Lower leg skin (tissue), 3 donors: ENCODE data around the gene AATF.

ENCODE experiments used
- POLR2A ChIP-seq, 2 donors: fragments of 450-650 bp; IDR thresholded peaks; one replicate each; pipeline ENCODE4 v1.6.1; 2016 to 2017; ENCODE audit warnings: antibody characterized with exemption in 2 of 2, mild to moderate bottlenecking in 1 of 2, moderate library complexity in 1 of 2
- TF ChIP-seq, protein P1 (sequence below), 3 donors: fragments of 450-650 bp; IDR thresholded peaks; one replicate each; pipeline ENCODE4 v1.5.1; 2016; ENCODE audit warnings: antibody characterized with exemption in 3 of 3, mild to moderate bottlenecking in 3 of 3, moderate library complexity in 2 of 3

DNA sequence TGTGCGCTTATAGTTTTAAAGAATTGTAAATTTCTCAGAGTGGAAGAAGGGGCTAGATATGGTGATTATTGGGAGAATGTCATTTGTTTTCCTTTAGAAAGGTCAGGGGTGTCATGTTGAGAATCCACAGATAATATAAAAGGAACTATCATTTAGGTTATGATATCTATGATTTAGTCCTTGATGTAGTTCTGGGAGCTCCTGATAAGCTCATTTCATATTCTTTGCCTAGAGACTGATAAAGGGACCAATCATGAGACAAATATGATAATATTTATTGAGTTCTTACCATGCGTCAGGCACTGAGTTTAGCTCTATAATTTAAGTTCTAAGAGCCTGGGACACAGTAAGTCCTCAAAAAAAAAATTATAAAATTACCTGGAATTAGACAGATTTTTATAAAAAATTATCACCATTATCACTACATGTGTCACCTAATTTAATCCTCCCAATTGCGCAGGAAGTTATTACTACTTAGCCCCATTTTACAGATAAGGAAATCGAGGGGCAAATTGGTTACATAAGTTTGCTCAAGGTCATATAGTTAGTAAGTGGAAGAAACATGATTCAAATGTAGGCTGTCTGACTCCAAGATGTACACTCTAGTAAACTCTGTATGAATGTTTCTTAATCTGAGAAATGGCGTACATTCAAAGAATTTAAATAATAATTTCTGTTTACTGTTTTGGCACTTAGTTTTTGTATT is 2.5 kb downstream of the AATF start:
- TF ChIP-seq POLR2A (IDR thresholded peaks at IDR 0.05), result no peak
- TF ChIP-seq, protein P1, sequence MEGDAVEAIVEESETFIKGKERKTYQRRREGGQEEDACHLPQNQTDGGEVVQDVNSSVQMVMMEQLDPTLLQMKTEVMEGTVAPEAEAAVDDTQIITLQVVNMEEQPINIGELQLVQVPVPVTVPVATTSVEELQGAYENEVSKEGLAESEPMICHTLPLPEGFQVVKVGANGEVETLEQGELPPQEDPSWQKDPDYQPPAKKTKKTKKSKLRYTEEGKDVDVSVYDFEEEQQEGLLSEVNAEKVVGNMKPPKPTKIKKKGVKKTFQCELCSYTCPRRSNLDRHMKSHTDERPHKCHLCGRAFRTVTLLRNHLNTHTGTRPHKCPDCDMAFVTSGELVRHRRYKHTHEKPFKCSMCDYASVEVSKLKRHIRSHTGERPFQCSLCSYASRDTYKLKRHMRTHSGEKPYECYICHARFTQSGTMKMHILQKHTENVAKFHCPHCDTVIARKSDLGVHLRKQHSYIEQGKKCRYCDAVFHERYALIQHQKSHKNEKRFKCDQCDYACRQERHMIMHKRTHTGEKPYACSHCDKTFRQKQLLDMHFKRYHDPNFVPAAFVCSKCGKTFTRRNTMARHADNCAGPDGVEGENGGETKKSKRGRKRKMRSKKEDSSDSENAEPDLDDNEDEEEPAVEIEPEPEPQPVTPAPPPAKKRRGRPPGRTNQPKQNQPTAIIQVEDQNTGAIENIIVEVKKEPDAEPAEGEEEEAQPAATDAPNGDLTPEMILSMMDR (IDR thresholded peaks at IDR 0.05), result no peak
